SK-N-SH (cell line): Measurements from ENCODE around the gene LZTFL1. TPM values are rescaled to one million over a fixed set of nuclear protein-coding genes. Genes with fewer than 3 reads are reported as not detected.

Experiments
- CTCF ChIA-PET: fragments of 300-600, 350-600 bp; formaldehyde crosslinking; extraction: SDS; loops from one replicate; lab custom pipeline; 2021; lab: Yijun Ruan, JAX
- POLR2A ChIA-PET: fragments of 350-600 bp; sonication (Branson Sonifier 250); formaldehyde crosslinking; extraction: SDS; loops from one replicate; lab custom pipeline; 2020; ENCODE audit warnings: antibody characterized with exemption, inconsistent platforms; lab: Yijun Ruan, JAX
- DNase-seq: peaks from one replicate; pipeline ENCODE4 v3.0.0; 2012
- H2AFZ ChIP-seq: fragments of 200-600 bp; sonication (generic); 2 replicates; pipeline ENCODE4 v1.8.1; 2016; ENCODE audit warnings: antibody characterized with exemption, mild to moderate bottlenecking, low read depth
- H3F3A ChIP-seq: fragments of 200-600 bp; sonication (generic); replicated peaks from 2 replicates; pipeline ENCODE3; 2016; ENCODE audit warnings: antibody characterized with exemption, mild to moderate bottlenecking; ENCODE audit not compliant: insufficient read depth
- H3K27ac ChIP-seq, 2 experiments: fragments of 200-500 bp in 1 of 2; fragments of 200-600 bp in 1 of 2; sonication (Bioruptor generic) in 1 of 2; sonication (generic), shearing (Covaris generic) in 1 of 2; 2 replicates each; pipeline versions ENCODE4 v1.5.1 to v1.6.1; 2014 to 2016; ENCODE audit warnings: low read depth in 2 of 2, inconsistent platforms in 1 of 2, low read length in 1 of 2, mild to moderate bottlenecking in 1 of 2, mixed read lengths in 1 of 2
- H3K27me3 ChIP-seq: fragments of 200-600 bp; sonication (generic), shearing (Covaris generic); 2 replicates; pipeline ENCODE4 v1.6.1; 2016; ENCODE audit warnings: mixed run types; ENCODE audit not compliant: insufficient read depth
- H3K36me3 ChIP-seq, 2 experiments: fragments of 200-500 bp in 1 of 2; fragments of 200-600 bp in 1 of 2; sonication (Bioruptor generic) in 1 of 2; sonication (generic) in 1 of 2; replicated peaks in 1 of 2; 2 replicates each; pipeline versions ENCODE3 to v1.5.1; 2014 to 2016; ENCODE audit warnings: low read length in 1 of 2, mild to moderate bottlenecking in 1 of 2; ENCODE audit not compliant: insufficient read depth in 2 of 2, control insufficient read depth in 1 of 2
- H3K4me1 ChIP-seq, 2 experiments: fragments of 200-500 bp in 1 of 2; fragments of 200-600 bp in 1 of 2; sonication (Bioruptor generic) in 1 of 2; sonication (generic), shearing (Covaris generic) in 1 of 2; 2 replicates each; pipeline versions ENCODE4 v1.5.1 to v1.6.1; 2014 to 2016; ENCODE audit warnings: low read depth in 1 of 2, low read length in 1 of 2, mixed run types in 1 of 2; ENCODE audit not compliant: insufficient read depth in 2 of 2, control insufficient read depth in 1 of 2
- H3K4me2 ChIP-seq: fragments of 200-600 bp; sonication (generic), shearing (Covaris generic); 2 replicates; pipeline ENCODE4 v1.6.1; 2017; ENCODE audit warnings: mixed run types
- H3K4me3 ChIP-seq, 2 experiments: fragments of 200-500 bp in 1 of 2; fragments of 200-600 bp in 1 of 2; sonication (Bioruptor generic) in 1 of 2; sonication (generic), shearing (Covaris generic) in 1 of 2; 2 replicates each; pipeline versions ENCODE4 v1.5.1 to v1.8.1; 2014 to 2016; ENCODE audit warnings: low read depth in 2 of 2, inconsistent platforms in 1 of 2, low read length in 1 of 2, mild to moderate bottlenecking in 1 of 2, mixed read lengths in 1 of 2, moderate library complexity in 1 of 2
- H3K79me2 ChIP-seq: fragments of 200-600 bp; sonication (generic); 2 replicates; pipeline ENCODE4 v1.8.1; 2017; ENCODE audit warnings: mild to moderate bottlenecking; ENCODE audit not compliant: insufficient read depth
- H3K9ac ChIP-seq: fragments of 200-600 bp; sonication (generic); 2 replicates; pipeline ENCODE4 v1.6.1; 2017; ENCODE audit warnings: mixed run types
- H3K9me2 ChIP-seq: fragments of 200-600 bp; sonication (generic); 2 replicates; pipeline ENCODE4 v1.6.1; 2017; ENCODE audit warnings: mixed run types
- H3K9me3 ChIP-seq: fragments of 200-600 bp; sonication (generic); 2 replicates; pipeline ENCODE4 v1.6.1; 2017; ENCODE audit warnings: mixed run types, mild to moderate bottlenecking, moderate library complexity
- H4K20me1 ChIP-seq: fragments of 200-600 bp; sonication (generic); 2 replicates; pipeline ENCODE4 v1.6.1; 2017; ENCODE audit warnings: mild to moderate bottlenecking, mixed run types; ENCODE audit not compliant: insufficient read depth
- EP300 ChIP-seq, 2 experiments: IDR thresholded peaks; 2 replicates each; pipeline versions ENCODE4 v1.4.0 to v1.6.1; 2012; ENCODE audit warnings: borderline replicate concordance in 1 of 2, low read depth in 1 of 2, low read length in 1 of 2
- GABPA ChIP-seq: IDR thresholded peaks from 2 replicates; pipeline ENCODE4 v1.4.0; 2012; ENCODE audit warnings: low read depth, mild to moderate bottlenecking
- GATA2 ChIP-seq: sonication (generic); formaldehyde crosslinking; IDR thresholded peaks from 2 replicates; pipeline ENCODE4 v1.5.0; 2020; ENCODE audit warnings: mild to moderate bottlenecking, missing genetic modification reagents
- IRF3 ChIP-seq: fragments of 150-350 bp; IDR thresholded peaks from 2 replicates; pipeline ENCODE4 v1.6.1; 2016; ENCODE audit warnings: mild to moderate bottlenecking, low read depth, low read length
- JUND ChIP-seq: IDR thresholded peaks from 2 replicates; pipeline ENCODE4 v1.4.0; 2012
- MAX ChIP-seq: IDR thresholded peaks from 2 replicates; pipeline ENCODE4 v1.4.0; 2012; ENCODE audit warnings: low read depth
- MEF2A ChIP-seq: IDR thresholded peaks from 2 replicates; pipeline ENCODE4 v1.4.0; 2012; ENCODE audit warnings: low read depth, borderline replicate concordance
- REST ChIP-seq: IDR thresholded peaks from 2 replicates; pipeline ENCODE4 v1.6.1; 2012; ENCODE audit warnings: mild to moderate bottlenecking, low read depth, low read length, moderate library complexity
- RFX5 ChIP-seq: IDR thresholded peaks from 2 replicates; pipeline ENCODE4 v1.6.1; 2012; ENCODE audit warnings: mild to moderate bottlenecking, improper control_type of control experiment, low read length
- TAF1 ChIP-seq: IDR thresholded peaks from 2 replicates; pipeline ENCODE4 v1.6.1; 2012; ENCODE audit warnings: low read depth, mild to moderate bottlenecking, low read length, moderate library complexity, borderline replicate concordance
- TEAD4 ChIP-seq: IDR thresholded peaks from 2 replicates; pipeline ENCODE4 v1.4.0; 2012; ENCODE audit warnings: mild to moderate bottlenecking, borderline replicate concordance; ENCODE audit not compliant: insufficient read depth
- YY1 ChIP-seq: IDR thresholded peaks from 2 replicates; pipeline ENCODE4 v1.4.0; 2012; ENCODE audit warnings: low read depth, mild to moderate bottlenecking
- ZBTB33 ChIP-seq: IDR thresholded peaks from 2 replicates; pipeline ENCODE4 v1.4.0; 2012; ENCODE audit warnings: low read depth, borderline replicate concordance
- WGBS: methylation state at CpG from one replicate; pipeline ENCODE4 v1.1.6; 2017; ENCODE audit warnings: low lambda C conversion rate; 5-methylcytosine and 5-hydroxymethylcytosine counted together
- polyA plus RNA-seq, 3 experiments: library from polyadenylated mRNA; depleted of rRNA; stranded (reverse); fragments of >200 nt; gene quantifications; 2 replicates each; pipeline ENCODE4 v1.2.3, GENCODE V29; 2012
- TF ChIP-seq, protein P1 (sequence below): fragments of 150-350 bp; IDR thresholded peaks from 2 replicates; pipeline ENCODE4 v1.6.1; 2017; ENCODE audit warnings: antibody characterized with exemption, low read length, low read depth, borderline replicate concordance
- TF ChIP-seq, protein P2 (sequence below): fragments of 200-600 bp; sonication (generic); IDR thresholded peaks from 2 replicates; pipeline ENCODE4 v1.6.1; 2017; ENCODE audit warnings: antibody characterized with exemption, mild to moderate bottlenecking, moderate library complexity

Gene LZTFL1
- polyA plus RNA-seq, 1 of the 3 experiments (the other 2 are of a cell fraction) = 11.9 TPM

- no peak for TF ChIP-seq MAX
- TF ChIP-seq TAF1 = no peak
- TF ChIP-seq, protein P1, sequence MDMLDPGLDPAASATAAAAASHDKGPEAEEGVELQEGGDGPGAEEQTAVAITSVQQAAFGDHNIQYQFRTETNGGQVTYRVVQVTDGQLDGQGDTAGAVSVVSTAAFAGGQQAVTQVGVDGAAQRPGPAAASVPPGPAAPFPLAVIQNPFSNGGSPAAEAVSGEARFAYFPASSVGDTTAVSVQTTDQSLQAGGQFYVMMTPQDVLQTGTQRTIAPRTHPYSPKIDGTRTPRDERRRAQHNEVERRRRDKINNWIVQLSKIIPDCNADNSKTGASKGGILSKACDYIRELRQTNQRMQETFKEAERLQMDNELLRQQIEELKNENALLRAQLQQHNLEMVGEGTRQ = no peak
- TF ChIP-seq, all 33 proteins: peak for 0
Measured at GRCh38 chr3:45890405-45890804, 48.5 kb upstream of the LZTFL1 start (continued).

GRCh38 chr3:45889337-45889736, 47.4 kb upstream of the LZTFL1 start:
- Histone ChIP-seq H3K4me3 (no peak overlapping the region), H3K4me2 (no peak overlapping the region), H3K9ac (no peak overlapping the region), H3K9me3 (no peaks in the 10 kb centered on the region), H3F3A (no peaks in the 10 kb centered on the region), H3K79me2 (no peaks in the 10 kb centered on the region), H4K20me1 (no peaks in the 10 kb centered on the region), H2AFZ (no peak overlapping the region), H3K27me3 (no peaks in the 10 kb centered on the region), H3K9me2 (no peaks in the 10 kb centered on the region), H3K36me3 (no peaks in the 10 kb centered on the region), H3K27ac (no peak overlapping the region), H3K4me1 (peaks cover 0 to 4% of the 10 kb centered on the region in 2 experiments; a peak in 1 of 4 replicates)
- CTCF ChIA-PET = interaction anchor here (0.9 to 1.3 kb wide), 2 partner anchors 40 to 127 kb away, joined by 3 read pairs; no protein-coding TSS in a partner anchor
- 72% methylated on average over 4 of the region's 4 CpGs for WGBS
- no peak for DNase-seq
- TF ChIP-seq GABPA = no peak
- TF ChIP-seq YY1 = no peak
- TF ChIP-seq, protein P2, sequence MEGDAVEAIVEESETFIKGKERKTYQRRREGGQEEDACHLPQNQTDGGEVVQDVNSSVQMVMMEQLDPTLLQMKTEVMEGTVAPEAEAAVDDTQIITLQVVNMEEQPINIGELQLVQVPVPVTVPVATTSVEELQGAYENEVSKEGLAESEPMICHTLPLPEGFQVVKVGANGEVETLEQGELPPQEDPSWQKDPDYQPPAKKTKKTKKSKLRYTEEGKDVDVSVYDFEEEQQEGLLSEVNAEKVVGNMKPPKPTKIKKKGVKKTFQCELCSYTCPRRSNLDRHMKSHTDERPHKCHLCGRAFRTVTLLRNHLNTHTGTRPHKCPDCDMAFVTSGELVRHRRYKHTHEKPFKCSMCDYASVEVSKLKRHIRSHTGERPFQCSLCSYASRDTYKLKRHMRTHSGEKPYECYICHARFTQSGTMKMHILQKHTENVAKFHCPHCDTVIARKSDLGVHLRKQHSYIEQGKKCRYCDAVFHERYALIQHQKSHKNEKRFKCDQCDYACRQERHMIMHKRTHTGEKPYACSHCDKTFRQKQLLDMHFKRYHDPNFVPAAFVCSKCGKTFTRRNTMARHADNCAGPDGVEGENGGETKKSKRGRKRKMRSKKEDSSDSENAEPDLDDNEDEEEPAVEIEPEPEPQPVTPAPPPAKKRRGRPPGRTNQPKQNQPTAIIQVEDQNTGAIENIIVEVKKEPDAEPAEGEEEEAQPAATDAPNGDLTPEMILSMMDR = no peak
- TF ChIP-seq MAX = no peak
- no peak for TF ChIP-seq TAF1
- TF ChIP-seq TEAD4 = no peak
- TF ChIP-seq IRF3 = no peak
- TF ChIP-seq EP300 (IDR thresholded peaks at IDR 0.05; ENCODE audit: borderline replicate concordance in 1 of 2, low read depth in 1 of 2, low read length in 1 of 2) = no peak
- no peak for TF ChIP-seq MEF2A
- no peak for TF ChIP-seq GATA2 (CRISPR knock-in tag)
- TF ChIP-seq REST = no peak
- no peak for TF ChIP-seq ZBTB33
- no peak for TF ChIP-seq JUND
- no peak for TF ChIP-seq RFX5
- POLR2A ChIA-PET = no interaction called here
